MM.1S (cell line): Measurements from ENCODE around the gene PPP6R3.

Experiments
- DNase-seq: peaks from one replicate; pipeline ENCODE4 v3.0.0-alpha.2; 2015
- H2AFZ ChIP-seq: fragments of 300-600 bp; sonication (generic); 2 replicates; pipeline ENCODE4 v1.6.0; 2016; ENCODE audit warnings: antibody characterized with exemption, low read length
- H3F3A ChIP-seq: fragments of 300-600 bp; sonication (generic); 2 replicates; pipeline ENCODE4 v1.6.1; 2016; ENCODE audit warnings: mild to moderate bottlenecking, antibody characterized with exemption, low read length, moderate library complexity, mixed read lengths; ENCODE audit not compliant: insufficient read depth
- H3K27ac ChIP-seq: fragments of 300-600 bp; sonication (generic); 2 replicates; pipeline ENCODE4 v1.5.1; 2016; ENCODE audit warnings: mild to moderate bottlenecking, low read length
- H3K27me3 ChIP-seq: fragments of 300-600 bp; sonication (generic); replicated peaks from 2 replicates; pipeline ENCODE4 v1.6.0; 2016; ENCODE audit warnings: low read length; ENCODE audit not compliant: insufficient read depth
- H3K36me3 ChIP-seq: fragments of 300-600 bp; sonication (generic); replicated peaks from 2 replicates; pipeline ENCODE4 v1.6.1; 2016; ENCODE audit warnings: mild to moderate bottlenecking, low read length, mixed read lengths; ENCODE audit not compliant: insufficient read depth
- H3K4me1 ChIP-seq: fragments of 300-600 bp; sonication (generic); 2 replicates; pipeline ENCODE4 v1.6.1; 2016; ENCODE audit warnings: low read length, mixed read lengths
- H3K4me2 ChIP-seq: fragments of 300-600 bp; sonication (generic); 2 replicates; pipeline ENCODE4 v1.6.0; 2016; ENCODE audit warnings: low read depth, low read length
- H3K4me3 ChIP-seq: fragments of 300-600 bp; sonication (generic); 2 replicates; pipeline ENCODE4 v1.5.1; 2016; ENCODE audit warnings: low read length, mixed read lengths
- H3K79me2 ChIP-seq: fragments of 300-600 bp; sonication (generic); 2 replicates; pipeline ENCODE4 v1.6.1; 2016; ENCODE audit warnings: mixed run types, low read length, mixed read lengths
- H3K9ac ChIP-seq: fragments of 300-600 bp; sonication (generic); 2 replicates; pipeline ENCODE4 v1.6.1; 2016; ENCODE audit warnings: low read length, mixed read lengths
- H3K9me2 ChIP-seq: fragments of 300-600 bp; sonication (generic); replicated peaks from 2 replicates; pipeline ENCODE4 v1.6.1; 2016; ENCODE audit warnings: mild to moderate bottlenecking, low read length, mixed read lengths; ENCODE audit not compliant: insufficient read depth
- H3K9me3 ChIP-seq: fragments of 300-600 bp; sonication (generic); replicated peaks from 2 replicates; pipeline ENCODE4 v1.6.1; 2016; ENCODE audit warnings: mild to moderate bottlenecking, low read length, mixed read lengths; ENCODE audit not compliant: insufficient read depth
- H4K20me1 ChIP-seq: fragments of 300-600 bp; sonication (generic); 2 replicates; pipeline ENCODE4 v1.6.1; 2016; ENCODE audit warnings: mild to moderate bottlenecking, low read length, moderate library complexity, mixed read lengths; ENCODE audit not compliant: insufficient read depth
- EZH2 ChIP-seq: fragments of 300-600 bp; sonication (generic); optimal IDR thresholded peaks from 2 replicates; pipeline ENCODE3; 2017; ENCODE audit warnings: low read depth, mild to moderate bottlenecking, antibody characterized with exemption, low read length, mixed read lengths
- EZH2phosphoT487 ChIP-seq: fragments of 300-600 bp; sonication (generic); IDR thresholded peaks from 2 replicates; pipeline ENCODE4 v1.6.1; 2018; ENCODE audit warnings: antibody characterized with exemption, low read length
- TF ChIP-seq, protein P1 (sequence below): fragments of 300-600 bp; sonication (generic); IDR thresholded peaks from 2 replicates; pipeline ENCODE4 v1.5.1; 2016; ENCODE audit warnings: antibody characterized with exemption, low read length, mixed read lengths

The PPP6R3 gene

DNA sequence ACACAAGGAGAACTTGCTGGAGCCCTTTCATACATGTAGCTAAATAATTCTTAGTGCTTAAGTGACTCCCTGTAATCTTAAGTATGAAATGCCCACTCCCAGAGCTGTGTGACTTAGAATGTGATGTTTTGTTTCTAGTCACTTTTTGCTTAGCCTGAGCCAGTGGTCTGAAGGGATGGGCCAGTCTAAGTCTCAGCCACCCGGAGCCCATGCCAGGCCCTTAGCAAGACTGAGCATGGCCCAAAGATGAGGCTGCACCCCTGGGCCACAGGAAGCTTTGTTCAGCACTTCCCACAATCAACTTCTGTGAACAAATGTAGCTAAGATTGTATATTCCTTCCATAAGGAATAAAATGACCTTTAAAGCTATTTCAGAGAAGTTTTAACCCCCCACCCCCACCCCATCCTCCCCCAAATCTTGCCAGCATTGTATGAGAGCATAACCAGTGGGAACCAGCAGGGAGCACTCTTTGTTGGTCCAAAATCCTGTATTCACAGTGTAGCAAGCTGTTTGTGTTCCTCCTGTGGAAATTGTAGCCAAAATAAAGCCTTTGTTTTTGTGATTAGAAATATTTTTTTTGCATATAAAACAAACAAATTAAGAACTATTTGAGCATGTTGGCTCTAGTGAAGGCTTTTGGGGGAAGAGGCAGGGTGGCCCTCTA is 150.0 kb downstream of the PPP6R3 start:
- H3K27ac ChIP-seq, result no peak overlapping the region
- H3K79me2 ChIP-seq, result no peaks in the 10 kb centered on the region
- no peak overlapping the region for H3K9ac ChIP-seq
- no peaks in the 10 kb centered on the region for H3K9me3 ChIP-seq
- DNase-seq, result no peak
- H4K20me1 ChIP-seq, result no peaks in the 10 kb centered on the region
- TF ChIP-seq EZH2 (no peak), EZH2phosphoT487 (no peak)
- TF ChIP-seq, protein P1, sequence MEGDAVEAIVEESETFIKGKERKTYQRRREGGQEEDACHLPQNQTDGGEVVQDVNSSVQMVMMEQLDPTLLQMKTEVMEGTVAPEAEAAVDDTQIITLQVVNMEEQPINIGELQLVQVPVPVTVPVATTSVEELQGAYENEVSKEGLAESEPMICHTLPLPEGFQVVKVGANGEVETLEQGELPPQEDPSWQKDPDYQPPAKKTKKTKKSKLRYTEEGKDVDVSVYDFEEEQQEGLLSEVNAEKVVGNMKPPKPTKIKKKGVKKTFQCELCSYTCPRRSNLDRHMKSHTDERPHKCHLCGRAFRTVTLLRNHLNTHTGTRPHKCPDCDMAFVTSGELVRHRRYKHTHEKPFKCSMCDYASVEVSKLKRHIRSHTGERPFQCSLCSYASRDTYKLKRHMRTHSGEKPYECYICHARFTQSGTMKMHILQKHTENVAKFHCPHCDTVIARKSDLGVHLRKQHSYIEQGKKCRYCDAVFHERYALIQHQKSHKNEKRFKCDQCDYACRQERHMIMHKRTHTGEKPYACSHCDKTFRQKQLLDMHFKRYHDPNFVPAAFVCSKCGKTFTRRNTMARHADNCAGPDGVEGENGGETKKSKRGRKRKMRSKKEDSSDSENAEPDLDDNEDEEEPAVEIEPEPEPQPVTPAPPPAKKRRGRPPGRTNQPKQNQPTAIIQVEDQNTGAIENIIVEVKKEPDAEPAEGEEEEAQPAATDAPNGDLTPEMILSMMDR, result peak; percentile 7; the same call in 1 of the 2 replicates
- no peaks in the 10 kb centered on the region for H3K4me1 ChIP-seq
- no peaks in the 10 kb centered on the region for H3K9me2 ChIP-seq
- H3K4me3 ChIP-seq, result no peak overlapping the region
- H3K36me3 ChIP-seq, result no peaks in the 10 kb centered on the region
- H3K27me3 ChIP-seq, result no peaks in the 10 kb centered on the region
- H3F3A ChIP-seq, result no peaks in the 10 kb centered on the region
- H2AFZ ChIP-seq, result no peak overlapping the region
- no peak overlapping the region for H3K4me2 ChIP-seq

DNA sequence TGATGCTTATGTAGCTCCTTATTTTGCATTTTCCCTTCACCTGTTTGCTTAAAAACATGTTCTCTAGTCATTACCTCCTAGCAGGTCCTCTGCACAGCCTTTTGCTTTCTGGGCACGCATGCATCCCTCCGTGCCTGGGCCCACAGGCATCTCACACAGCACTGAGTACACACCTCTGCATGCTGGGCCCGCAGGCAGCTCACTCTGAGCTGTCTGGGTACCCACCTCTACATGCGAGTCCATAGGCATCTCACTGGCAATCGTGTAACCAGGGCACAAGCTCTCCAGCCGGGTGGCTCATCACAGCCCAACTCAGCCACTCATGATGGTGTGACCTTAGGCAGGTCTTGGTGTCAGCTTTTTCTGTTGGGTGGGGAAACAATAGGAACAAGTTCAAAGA is 155.1 kb downstream of the PPP6R3 start:
- Histone ChIP-seq H3K4me2 (no peak overlapping the region), H3K4me3 (no peak overlapping the region), H3K9me3 (no peaks in the 10 kb centered on the region), H4K20me1 (no peaks in the 10 kb centered on the region), H3K27me3 (no peaks in the 10 kb centered on the region), H3K4me1 (no peaks in the 10 kb centered on the region), H3K9ac (no peak overlapping the region), H3F3A (no peaks in the 10 kb centered on the region), H3K27ac (no peak overlapping the region), H2AFZ (no peak overlapping the region), H3K79me2 (no peaks in the 10 kb centered on the region), H3K9me2 (no peaks in the 10 kb centered on the region), H3K36me3 (no peaks in the 10 kb centered on the region)
- TF ChIP-seq, protein P1, result no peak
- TF ChIP-seq EZH2phosphoT487, result no peak
- TF ChIP-seq EZH2, result no peak
- no peak for DNase-seq

DNA sequence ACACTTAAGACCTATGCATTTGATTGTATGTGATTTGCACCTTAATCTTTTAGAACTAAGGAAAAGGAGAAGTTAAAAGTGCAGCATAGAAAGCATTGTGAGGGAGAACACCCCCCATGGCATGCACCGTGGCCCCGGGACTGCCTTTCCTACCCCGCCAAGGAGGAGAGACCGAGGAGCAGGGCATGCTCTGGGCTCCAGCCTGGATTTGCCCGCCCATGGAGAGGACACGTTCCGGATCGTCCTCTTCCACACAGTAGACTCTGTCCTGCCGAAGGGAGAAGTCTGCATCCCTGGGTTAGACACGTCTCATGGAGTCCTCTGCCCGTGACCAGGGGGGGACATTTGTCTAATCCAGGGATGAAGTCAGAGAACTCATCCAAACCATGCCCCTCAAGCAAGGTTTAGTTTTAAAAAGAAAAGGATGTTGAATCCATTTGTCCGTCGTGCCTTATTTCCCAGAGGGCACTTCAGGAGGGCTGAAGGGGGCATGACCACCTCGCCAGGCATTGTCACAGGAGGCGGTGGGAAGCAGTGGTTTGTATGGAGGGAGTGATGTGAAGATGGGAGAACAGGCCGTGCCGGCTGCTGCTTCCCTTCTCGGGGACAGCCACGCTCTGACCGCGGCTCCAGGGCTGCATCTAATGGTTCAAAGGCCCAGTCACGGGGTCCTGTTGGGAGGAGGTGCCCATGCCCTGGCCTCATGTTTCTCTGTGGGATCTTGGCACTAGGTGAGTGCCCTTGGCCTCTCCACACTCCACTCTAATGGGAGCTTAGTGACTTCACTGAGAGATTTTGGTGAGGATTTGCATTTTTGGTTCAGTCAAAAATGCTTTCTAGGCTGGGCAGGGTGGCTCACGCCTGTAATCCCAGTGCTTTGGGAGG is 157.6 kb downstream of the PPP6R3 start:
- Histone ChIP-seq H3K27me3 (no peaks in the 10 kb centered on the region), H3K9ac (no peak overlapping the region), H3K36me3 (no peaks in the 10 kb centered on the region), H3K4me2 (no peak overlapping the region), H3K9me2 (no peaks in the 10 kb centered on the region), H3K27ac (no peak overlapping the region), H3K4me3 (no peak overlapping the region), H3K4me1 (no peaks in the 10 kb centered on the region), H3K79me2 (no peaks in the 10 kb centered on the region), H3F3A (no peaks in the 10 kb centered on the region), H4K20me1 (no peaks in the 10 kb centered on the region), H3K9me3 (no peaks in the 10 kb centered on the region), H2AFZ (no peak overlapping the region)
- DNase-seq, result no peak
- no peak for TF ChIP-seq EZH2phosphoT487
- TF ChIP-seq, protein P1, result no peak
